WTC11 (cell line): Measurements from ENCODE around the gene IL36B. TPM values are rescaled to one million over a fixed set of nuclear protein-coding genes. Genes with fewer than 3 reads are reported as not detected.

Experiments used
- ATAC-seq: fragments of 200-7000 bp; cut with Tn5 transposase; 2 replicates; pipeline ENCODE4 v1.10.0; 2021; ENCODE audit warnings: mild to moderate bottlenecking, moderate library complexity
- CTCF ChIA-PET: fragments of 300-600 bp; sonication (Branson Sonifier 250); formaldehyde crosslinking; loops from one replicate; lab custom pipeline; 2021; ENCODE audit warnings: antibody characterized with exemption; lab: Charles Lee
- POLR2A ChIA-PET: fragments of 350-600 bp; sonication (Branson Sonifier 250); formaldehyde crosslinking; loops from one replicate; lab custom pipeline; 2021; ENCODE audit warnings: antibody characterized with exemption; lab: Charles Lee
- DNase-seq: peaks from one replicate; pipeline ENCODE4 v3.0.0; 2021; ENCODE audit warnings: low spot score
- H3K27ac Mint-ChIP-seq: 2 replicates; pipeline ENCODE4 v1.8.0; 2021; ENCODE audit warnings: mixed read lengths
- H3K27me3 Mint-ChIP-seq: 2 replicates; pipeline ENCODE4 v1.8.0; 2021; ENCODE audit warnings: low read depth, mild to moderate bottlenecking, moderate library complexity, mixed read lengths
- H3K36me3 Mint-ChIP-seq: 2 replicates; pipeline ENCODE4 v1.8.0; 2021; ENCODE audit warnings: mixed read lengths
- H3K4me1 Mint-ChIP-seq: 2 replicates; pipeline ENCODE4 v1.8.0; 2022; ENCODE audit warnings: mixed read lengths
- H3K4me3 Mint-ChIP-seq: 2 replicates; pipeline ENCODE4 v1.8.0; 2021; ENCODE audit warnings: mild to moderate bottlenecking, moderate library complexity, mixed read lengths
- H3K9me3 Mint-ChIP-seq: 2 replicates; pipeline ENCODE4 v1.8.0; 2021; ENCODE audit warnings: mixed read lengths
- ATF6 ChIP-seq: sonication (generic); formaldehyde crosslinking; IDR thresholded peaks from 2 replicates; pipeline ENCODE4 v1.8.1; 2023; ENCODE audit warnings: mild to moderate bottlenecking, missing genetic modification reagents
- ELF4 ChIP-seq: sonication (generic); formaldehyde crosslinking; IDR thresholded peaks from 2 replicates; pipeline ENCODE4 v1.8.1; 2022; ENCODE audit warnings: low read depth, mild to moderate bottlenecking, moderate library complexity, missing genetic modification reagents
- FOXK1 ChIP-seq: sonication (generic); formaldehyde crosslinking; IDR thresholded peaks from 2 replicates; pipeline ENCODE4 v1.8.0; 2022; ENCODE audit warnings: mild to moderate bottlenecking, moderate library complexity, missing genetic modification reagents
- HMGA2 ChIP-seq: fragments of 250-450 bp; sonication (Bioruptor Pico); IDR thresholded peaks from 2 replicates; pipeline ENCODE4 v1.4.0; 2021; ENCODE audit warnings: mild to moderate bottlenecking, moderate library complexity
- JUN ChIP-seq: sonication (generic); formaldehyde crosslinking; IDR thresholded peaks from 2 replicates; pipeline ENCODE4 v1.8.0; 2023; ENCODE audit warnings: mild to moderate bottlenecking, missing genetic modification reagents
- KAT7 ChIP-seq: sonication (generic); formaldehyde crosslinking; IDR thresholded peaks from 2 replicates; pipeline ENCODE4 v1.8.1; 2023; ENCODE audit warnings: missing genetic modification reagents, mild to moderate bottlenecking, borderline replicate concordance
- SOX15 ChIP-seq: fragments of 250-450 bp; sonication (Bioruptor Pico); IDR thresholded peaks from 2 replicates; pipeline ENCODE4 v1.9.0; 2021; ENCODE audit warnings: mild to moderate bottlenecking
- SP1 ChIP-seq: sonication (generic); formaldehyde crosslinking; conservative IDR thresholded peaks from 2 replicates; pipeline ENCODE4 v1.8.1; 2022; ENCODE audit warnings: missing genetic modification reagents
- TCF7 ChIP-seq: sonication (generic); formaldehyde crosslinking; IDR thresholded peaks from 2 replicates; pipeline ENCODE4 v1.8.0; 2022; ENCODE audit warnings: mild to moderate bottlenecking, low read depth, missing genetic modification reagents, moderate library complexity
- TP53 ChIP-seq: sonication (generic); formaldehyde crosslinking; IDR thresholded peaks from 2 replicates; pipeline ENCODE4 v1.8.1; 2023; ENCODE audit warnings: mild to moderate bottlenecking, missing genetic modification reagents
- USF2 ChIP-seq: sonication (generic); formaldehyde crosslinking; IDR thresholded peaks from 2 replicates; pipeline ENCODE4 v1.8.1; 2023; ENCODE audit warnings: mild to moderate bottlenecking, missing genetic modification reagents, moderate library complexity
- ZNF121 ChIP-seq: sonication (generic); formaldehyde crosslinking; IDR thresholded peaks from 2 replicates; pipeline ENCODE4 v1.8.0; 2023; ENCODE audit warnings: missing genetic modification reagents
- ZNF138 ChIP-seq: sonication (generic); formaldehyde crosslinking; conservative IDR thresholded peaks from 2 replicates; pipeline ENCODE4 v1.8.1; 2022; ENCODE audit warnings: mild to moderate bottlenecking, moderate library complexity, missing genetic modification reagents
- ZNF219 ChIP-seq: sonication (generic); formaldehyde crosslinking; IDR thresholded peaks from 2 replicates; pipeline ENCODE4 v1.8.0; 2023; ENCODE audit warnings: missing genetic modification reagents, mild to moderate bottlenecking, borderline replicate concordance
- ZNF425 ChIP-seq: fragments of 250-450 bp; sonication (Bioruptor Pico); conservative IDR thresholded peaks from 2 replicates; pipeline ENCODE4 v1.9.0; 2021; ENCODE audit warnings: mild to moderate bottlenecking
- ZNF532 ChIP-seq: fragments of 250-450 bp; sonication (Bioruptor Pico); IDR thresholded peaks from 2 replicates; pipeline ENCODE4 v1.9.0; 2021; ENCODE audit warnings: mild to moderate bottlenecking, borderline replicate concordance
- total RNA-seq: library from RNA; stranded (reverse); gene quantifications from 3 replicates; pipeline ENCODE4 v1.2.3, GENCODE V29; 2021

The IL36B gene
- total RNA-seq, 1 experiment from 2014 or later = not detected

GRCh38 chr2:113069676-113070605 is 17.3 kb upstream of the IL36B start (continued):
- TF ChIP-seq JUN (no peak), USF2 (CRISPR knock-in tag) (no peak), ZNF121 (CRISPR knock-in tag) (no peak), ZNF219 (CRISPR knock-in tag) (no peak), ZNF532 (CRISPR knock-in tag) (no peak)

GRCh38 chr2:113068706-113069485 is 16.2 kb upstream of the IL36B start:
- no peak for ATAC-seq
- Mint-ChIP-seq H3K27me3 (peaks cover 36% of the 10 kb centered on the region), H3K4me3 (no peak overlapping the region), H3K9me3 (peaks cover 30% of the 10 kb centered on the region), H3K4me1 (no peaks in the 10 kb centered on the region), H3K36me3 (no peaks in the 10 kb centered on the region), H3K27ac (no peak overlapping the region)
- no peak for DNase-seq
- POLR2A ChIA-PET = no interaction called here
- TF ChIP-seq TCF7 (CRISPR knock-in tag) = no peak
- no peak for TF ChIP-seq SP1 (CRISPR knock-in tag)
- no peak for TF ChIP-seq SOX15 (CRISPR knock-in tag)
- no peak for TF ChIP-seq ZNF425 (CRISPR knock-in tag)
- no peak for TF ChIP-seq HMGA2 (CRISPR knock-in tag)
- TF ChIP-seq TP53 (CRISPR knock-in tag) = no peak
- no peak for TF ChIP-seq FOXK1 (CRISPR knock-in tag)
- TF ChIP-seq ZNF219 (CRISPR knock-in tag) = no peak
- CTCF ChIA-PET = interaction anchor here (1.1 to 1.7 kb wide), 3 partner anchors 11 to 110 kb away, joined by 3 to 9 read pairs (median 7); no protein-coding TSS in a partner anchor

GRCh38 chr2:113068249-113068648 is 15.6 kb upstream of the IL36B start:
- no peak overlapping the region for H3K27ac Mint-ChIP-seq
- TF ChIP-seq ATF6 (CRISPR knock-in tag) (no peak), ELF4 (CRISPR knock-in tag) (no peak), FOXK1 (CRISPR knock-in tag) (no peak), ZNF138 (no peak), ZNF219 (CRISPR knock-in tag) (no peak), KAT7 (CRISPR knock-in tag) (no peak), ZNF532 (CRISPR knock-in tag) (no peak)

More at GRCh38 chr2:113068249-113068648, 15.6 kb upstream of the IL36B start:
- H3K4me3 Mint-ChIP-seq = no peak overlapping the region
- H3K4me1 Mint-ChIP-seq = no peaks in the 10 kb centered on the region
- H3K36me3 Mint-ChIP-seq = no peaks in the 10 kb centered on the region
- peaks cover 40% of the 10 kb centered on the region for H3K27me3 Mint-ChIP-seq
- no peak for ATAC-seq
- ChIA-PET POLR2A (no interaction called here), CTCF (interaction anchor here (1.1 to 1.4 kb wide), 2 partner anchors 11 to 109 kb away, joined by 3 to 7 read pairs; no protein-coding TSS in a partner anchor)
- DNase-seq = no peak
- peaks cover 34% of the 10 kb centered on the region for H3K9me3 Mint-ChIP-seq
